Upper lobe of right lung (tissue), 1 donor: ENCODE data around the gene NMNAT3. TPM values are rescaled to one million over a fixed set of nuclear protein-coding genes. Genes with fewer than 3 reads are reported as not detected.

Source experiments
- ATAC-seq: fragments of 200-7000 bp; cut with Tn5 transposase; one replicate; pipeline ENCODE4 v1.9.1; 2020; ENCODE audit warnings: mild to moderate bottlenecking, moderate library complexity
- DNase-seq: peaks from one replicate; pipeline ENCODE4 v3.0.0-alpha.2; 2020
- H3K27ac ChIP-seq: fragments of 200-600 bp; one replicate; pipeline ENCODE4 v1.8.0; 2022
- H3K27me3 ChIP-seq: fragments of 200-600 bp; one replicate; pipeline ENCODE4 v1.8.0; 2022; ENCODE audit warnings: mild to moderate bottlenecking
- H3K36me3 ChIP-seq: fragments of 200-600 bp; one replicate; pipeline ENCODE4 v1.8.0; 2022
- H3K4me1 ChIP-seq: fragments of 200-600 bp; one replicate; pipeline ENCODE4 v1.8.0; 2022
- H3K4me3 ChIP-seq: fragments of 200-600 bp; one replicate; pipeline ENCODE4 v1.8.0; 2022; ENCODE audit warnings: mild to moderate bottlenecking
- H3K9me3 ChIP-seq: fragments of 200-600 bp; one replicate; pipeline ENCODE4 v1.8.0; 2022
- CTCF ChIP-seq: fragments of 200-600 bp; IDR thresholded peaks from one replicate; pipeline ENCODE4 v1.8.0; 2022; ENCODE audit warnings: antibody characterized with exemption
- intact Hi-C: fragments of 100-400 bp; cut with DNase I; formaldehyde crosslinking; loops from one replicate; pipeline ENCODE4 v1.11.0; 2022
- total RNA-seq: library from RNA; stranded (reverse); fragmentation: NEBNext Ultra II Directional; extraction: Animal tissue kit (Norgen Biotek cat#: 25700); gene quantifications from one replicate; pipeline ENCODE4 v1.2.1, GENCODE V29; 2021
- donor health status: DM: no; HTN: yes; CAD: no; lungs with severe emphysema.

Gene NMNAT3
- total RNA-seq, 1 donor from 2014 or later, result 4.6 TPM

GRCh38 chr3:139533781-139534454, 143.9 kb downstream of the NMNAT3 start:
- Histone ChIP-seq H3K27ac (peak overlapping the region; percentile 66), H3K4me3 (no peak overlapping the region), H3K4me1 (peaks cover 23% of the 10 kb centered on the region), H3K36me3 (no peaks in the 10 kb centered on the region), H3K9me3 (no peaks in the 10 kb centered on the region), H3K27me3 (no peaks in the 10 kb centered on the region)
- no peak for TF ChIP-seq CTCF
- intact Hi-C loops, result no loop called here
- DNase-seq (no peak), ATAC-seq (no peak)

GRCh38 chr3:139532976-139533375, 144.8 kb downstream of the NMNAT3 start:
- no peak for ATAC-seq
- no peaks in the 10 kb centered on the region for H3K9me3 ChIP-seq
- H3K27ac ChIP-seq, result no peak overlapping the region
- TF ChIP-seq CTCF, result no peak
- no peak overlapping the region for H3K4me3 ChIP-seq
- no peak for DNase-seq
- H3K36me3 ChIP-seq, result no peaks in the 10 kb centered on the region
- no peaks in the 10 kb centered on the region for H3K27me3 ChIP-seq
- peaks cover 23% of the 10 kb centered on the region for H3K4me1 ChIP-seq
- intact Hi-C loops, result no loop called here

- Histone ChIP-seq H3K27me3 (no peaks in the 10 kb centered on the region), H3K9me3 (no peaks in the 10 kb centered on the region), H3K4me1 (peaks cover 21% of the 10 kb centered on the region), H3K4me3 (no peak overlapping the region), H3K27ac (no peak overlapping the region), H3K36me3 (no peaks in the 10 kb centered on the region)
- no peak for DNase-seq
- ATAC-seq, result no peak
- no peak for TF ChIP-seq CTCF
- intact Hi-C loops, result no loop called here
These were observed 147.1 kb downstream of the NMNAT3 start for GRCh38 chr3:139530717-139531116.

- ATAC-seq (no peak), DNase-seq (no peak)
- intact Hi-C loops, result no loop called here
- no peaks in the 10 kb centered on the region for H3K9me3 ChIP-seq
- H3K36me3 ChIP-seq, result no peaks in the 10 kb centered on the region
- H3K4me1 ChIP-seq, result peaks cover 11% of the 10 kb centered on the region
- no peak overlapping the region for H3K27ac ChIP-seq
- TF ChIP-seq CTCF, result no peak
- H3K27me3 ChIP-seq, result no peaks in the 10 kb centered on the region
- no peak overlapping the region for H3K4me3 ChIP-seq
These were observed 148.1 kb downstream of the NMNAT3 start for GRCh38 chr3:139529662-139530061.

- Histone ChIP-seq H3K27me3 (no peaks in the 10 kb centered on the region), H3K4me3 (no peak overlapping the region), H3K9me3 (no peaks in the 10 kb centered on the region), H3K27ac (no peak overlapping the region), H3K36me3 (no peaks in the 10 kb centered on the region), H3K4me1 (peaks cover 4% of the 10 kb centered on the region)
- intact Hi-C loops, result no loop called here
- DNase-seq, result no peak
- no peak for TF ChIP-seq CTCF
- no peak for ATAC-seq
These were observed 148.8 kb downstream of the NMNAT3 start for GRCh38 chr3:139528924-139529323.

GRCh38 chr3:139528281-139528680, 149.5 kb downstream of the NMNAT3 start:
- no peak for TF ChIP-seq CTCF
- no peak overlapping the region for H3K27ac ChIP-seq
- no peak overlapping the region for H3K4me3 ChIP-seq
- no peaks in the 10 kb centered on the region for H3K27me3 ChIP-seq
- intact Hi-C loops, result no loop called here
- no peaks in the 10 kb centered on the region for H3K36me3 ChIP-seq
- DNase-seq (no peak), ATAC-seq (no peak)
- H3K4me1 ChIP-seq, result no peaks in the 10 kb centered on the region
- no peaks in the 10 kb centered on the region for H3K9me3 ChIP-seq
